Measurements from ENCODE around the gene TET1.
"Not testable (repeated sequence)": the region's sequence is repeated elsewhere in the genome, so short reads cannot be mapped to it uniquely, and the experiment has no call there.

TET1 gene

GRCh38 chr10:68720793-68721672, 160.9 kb downstream of the TET1 start, which contains the start of gene CCAR1:
CCAR1 (plus strand) TSS chr10:68721239; CDS start chr10:68722505, 1,266 bp downstream.
- FAIRE-seq: peak; percentile 99

- no peak for FAIRE-seq
These were observed 161.7 kb downstream of the TET1 start for GRCh38 chr10:68721673-68722335.

- FAIRE-seq: no peak
These were observed 164.9 kb downstream of the TET1 start for GRCh38 chr10:68725016-68725415.

- no peak for FAIRE-seq
These were observed 167.0 kb downstream of the TET1 start for GRCh38 chr10:68727146-68727545.

GRCh38 chr10:68732651-68733050, 172.5 kb downstream of the TET1 start:
- no peak for FAIRE-seq

GRCh38 chr10:68734349-68734748, 174.2 kb downstream of the TET1 start:
- FAIRE-seq: no peak

GRCh38 chr10:68735119-68735518, 175.0 kb downstream of the TET1 start:
- FAIRE-seq: no peak

GRCh38 chr10:68735739-68736138, 175.6 kb downstream of the TET1 start:
- not testable (repeated sequence) for FAIRE-seq

GRCh38 chr10:68740676-68741075, 180.5 kb downstream of the TET1 start:
- FAIRE-seq: not testable (repeated sequence)

GRCh38 chr10:68742397-68742796, 182.3 kb downstream of the TET1 start:
- FAIRE-seq: no peak
